ENCODE measurements around the gene REG4.
A peak's percentile ranks its signal among the peaks of the same experiment; 100 is the strongest.
"Not testable (repeated sequence)": the region's sequence is repeated elsewhere in the genome, so short reads cannot be mapped to it uniquely, and the experiment has no call there.

Gene REG4

GRCh38 chr1:119811387-119811786 is at the start of gene REG4:
REG4 (minus strand) TSS chr1:119811460; CDS start chr1:119808769, 2,691 bp downstream.
- no peak for DNase-seq (ENCODE audit: low spot score)

GRCh38 chr1:119859647-119860046 is 48.4 kb upstream of the REG4 start:
- no peak for DNase-seq (ENCODE audit: low spot score)

- DNase-seq (ENCODE audit: low spot score) = not testable (repeated sequence)
These were observed 47.4 kb upstream of the REG4 start for GRCh38 chr1:119858556-119859214.

- DNase-seq (ENCODE audit: low spot score) = no peak
These were observed 46.9 kb upstream of the REG4 start for GRCh38 chr1:119858126-119858525.

GRCh38 chr1:119853155-119853554 is 41.9 kb upstream of the REG4 start:
- no peak for DNase-seq (ENCODE audit: low spot score)

GRCh38 chr1:119844206-119844605 is 32.9 kb upstream of the REG4 start:
- not testable (repeated sequence) for DNase-seq (ENCODE audit: low spot score)

GRCh38 chr1:119841306-119841705 is 30.0 kb upstream of the REG4 start:
- DNase-seq (ENCODE audit: low spot score) = no peak

GRCh38 chr1:119840745-119841144 is 29.5 kb upstream of the REG4 start:
- no peak for DNase-seq (ENCODE audit: low spot score)

GRCh38 chr1:119838236-119838635 is 27.0 kb upstream of the REG4 start:
- DNase-seq (ENCODE audit: low spot score) = no peak

- DNase-seq (ENCODE audit: low spot score) = no peak
These were observed 23.7 kb upstream of the REG4 start for GRCh38 chr1:119834990-119835389.

- no peak for DNase-seq (ENCODE audit: low spot score)
These were observed 19.8 kb upstream of the REG4 start for GRCh38 chr1:119831027-119831426.

GRCh38 chr1:119829625-119830024 is 18.4 kb upstream of the REG4 start:
- no peak for DNase-seq (ENCODE audit: low spot score)

GRCh38 chr1:119829006-119829405 is 17.7 kb upstream of the REG4 start:
- not testable (repeated sequence) for DNase-seq (ENCODE audit: low spot score)

GRCh38 chr1:119828266-119828665 is 17.0 kb upstream of the REG4 start:
- DNase-seq (ENCODE audit: low spot score) = no peak

- no peak for DNase-seq (ENCODE audit: low spot score)
These were observed 15.8 kb upstream of the REG4 start for GRCh38 chr1:119827010-119827409.

- DNase-seq (ENCODE audit: low spot score) = no peak
These were observed 11.1 kb upstream of the REG4 start for GRCh38 chr1:119822406-119822805.

- DNase-seq (ENCODE audit: low spot score) = no peak
These were observed 6.9 kb upstream of the REG4 start for GRCh38 chr1:119818181-119818580.

GRCh38 chr1:119816407-119816806 is 5.1 kb upstream of the REG4 start:
- no peak for DNase-seq (ENCODE audit: low spot score)

- no peak for DNase-seq (ENCODE audit: low spot score)
These were observed 4.7 kb upstream of the REG4 start for GRCh38 chr1:119815928-119816327.

- no peak for DNase-seq (ENCODE audit: low spot score)
These were observed 4.1 kb upstream of the REG4 start for GRCh38 chr1:119815361-119815760.

- DNase-seq (ENCODE audit: low spot score) = no peak
These were observed 3.0 kb upstream of the REG4 start for GRCh38 chr1:119814288-119814687.

GRCh38 chr1:119811985-119812557 is 811 bp upstream of the REG4 start:
- DNase-seq (ENCODE audit: low spot score) = no peak

- peak; percentile 55 for DNase-seq (ENCODE audit: low spot score)
These were observed 2.2 kb downstream of the REG4 start for GRCh38 chr1:119808972-119809550.

GRCh38 chr1:119808491-119808890 is 2.8 kb downstream of the REG4 start:
- no peak for DNase-seq (ENCODE audit: low spot score)

All from CD4-positive, alpha-beta T cell treated with Interleukin-15 for 4 hours (primary cell).